ENCODE data around the gene NCOR2. TPM values are rescaled to one million over a fixed set of nuclear protein-coding genes. Genes with fewer than 3 reads are reported as not detected.

The NCOR2 gene
- total RNA-seq, 1 donor from 2014 or later, result 132 TPM

GRCh38 chr12:124612410-124612680 is 44.9 kb upstream of the NCOR2 start:
- no peak overlapping the region for H3K4me3 Mint-ChIP-seq (ENCODE audit: unreplicated experiment)
- no peak overlapping the region for H3K27ac Mint-ChIP-seq (ENCODE audit: unreplicated experiment)
- TF ChIP-seq CTCF (IDR thresholded peaks at IDR 0.05; ENCODE audit: unreplicated experiment), result no peak
- DNase-seq (ENCODE audit: low spot score), result no peak
- H3K27me3 Mint-ChIP-seq (ENCODE audit: unreplicated experiment), result peaks cover 3% of the 10 kb centered on the region
- no peaks in the 10 kb centered on the region for H3K9me3 Mint-ChIP-seq (ENCODE audit: unreplicated experiment)
- H3K36me3 Mint-ChIP-seq (ENCODE audit: low read depth, unreplicated experiment), result peaks cover 3% of the 10 kb centered on the region
- no peaks in the 10 kb centered on the region for H3K4me1 Mint-ChIP-seq (ENCODE audit: unreplicated experiment)

GRCh38 chr12:124611559-124612409 is 44.4 kb upstream of the NCOR2 start:
- Mint-ChIP-seq H3K27ac (ENCODE audit: unreplicated experiment) (no peak overlapping the region), H3K4me3 (ENCODE audit: unreplicated experiment) (no peak overlapping the region), H3K4me1 (ENCODE audit: unreplicated experiment) (no peaks in the 10 kb centered on the region), H3K9me3 (ENCODE audit: unreplicated experiment) (no peaks in the 10 kb centered on the region), H3K36me3 (ENCODE audit: low read depth, unreplicated experiment) (peaks cover 3% of the 10 kb centered on the region), H3K27me3 (ENCODE audit: unreplicated experiment) (peaks cover 3% of the 10 kb centered on the region)
- DNase-seq (ENCODE audit: low spot score), result no peak
- no peak for TF ChIP-seq CTCF (IDR thresholded peaks at IDR 0.05; ENCODE audit: unreplicated experiment)

- no peak overlapping the region for H3K27ac Mint-ChIP-seq (ENCODE audit: unreplicated experiment)
- H3K4me1 Mint-ChIP-seq (ENCODE audit: unreplicated experiment), result peaks cover 1% of the 10 kb centered on the region
- no peak overlapping the region for H3K4me3 Mint-ChIP-seq (ENCODE audit: unreplicated experiment)
- no peaks in the 10 kb centered on the region for H3K9me3 Mint-ChIP-seq (ENCODE audit: unreplicated experiment)
- peaks cover 3% of the 10 kb centered on the region for H3K36me3 Mint-ChIP-seq (ENCODE audit: low read depth, unreplicated experiment)
- no peak for DNase-seq (ENCODE audit: low spot score)
- H3K27me3 Mint-ChIP-seq (ENCODE audit: unreplicated experiment), result peaks cover 4% of the 10 kb centered on the region
- no peak for TF ChIP-seq CTCF (IDR thresholded peaks at IDR 0.05; ENCODE audit: unreplicated experiment)
Observed at GRCh38 chr12:124610629-124611558, 43.5 kb upstream of the NCOR2 start.

GRCh38 chr12:124610021-124610612 is 42.7 kb upstream of the NCOR2 start:
- TF ChIP-seq CTCF (IDR thresholded peaks at IDR 0.05; ENCODE audit: unreplicated experiment), result no peak
- no peak overlapping the region for H3K4me3 Mint-ChIP-seq (ENCODE audit: unreplicated experiment)

More at GRCh38 chr12:124610021-124610612, 42.7 kb upstream of the NCOR2 start:
- Mint-ChIP-seq H3K27ac (ENCODE audit: unreplicated experiment) (no peak overlapping the region), H3K36me3 (ENCODE audit: low read depth, unreplicated experiment) (peaks cover 3% of the 10 kb centered on the region), H3K27me3 (ENCODE audit: unreplicated experiment) (peaks cover 4% of the 10 kb centered on the region), H3K9me3 (ENCODE audit: unreplicated experiment) (no peaks in the 10 kb centered on the region), H3K4me1 (ENCODE audit: unreplicated experiment) (peaks cover 9% of the 10 kb centered on the region)
- DNase-seq (ENCODE audit: low spot score), result no peak

Data from endothelial cell (in vitro differentiated cells).